H1 (cell line): ENCODE results near the gene MSI2. TPM values are rescaled to one million over a fixed set of nuclear protein-coding genes. Genes with fewer than 3 reads are reported as not detected.

Experiments used
- HDAC6 ChIP-seq: IDR thresholded peaks from one replicate; pipeline ENCODE4 v1.7.1; 2012; ENCODE audit warnings: low read depth, mild to moderate bottlenecking, inconsistent platforms, low read length, moderate library complexity
- JUN ChIP-seq: IDR thresholded peaks from 2 replicates; pipeline ENCODE4 v1.6.1; 2011; ENCODE audit warnings: low read depth, mild to moderate bottlenecking, improper control_type of control experiment, low read length
- RAD21 ChIP-seq, 2 experiments: IDR thresholded peaks in 1 of 2; conservative IDR thresholded peaks in 1 of 2; 2 replicates each; pipeline ENCODE4 v1.6.1; 2011; ENCODE audit warnings: low read depth in 2 of 2, low read length in 2 of 2, improper control_type of control experiment in 1 of 2, inconsistent platforms in 1 of 2, mild to moderate bottlenecking in 1 of 2, moderate library complexity in 1 of 2
- RBBP5 ChIP-seq: IDR thresholded peaks from 2 replicates; pipeline ENCODE4 v1.7.1; 2012; ENCODE audit warnings: low read depth, mild to moderate bottlenecking, inconsistent platforms, low read length, moderate library complexity, borderline replicate concordance
- SAP30 ChIP-seq: fragments of 300-600 bp; sonication (generic); IDR thresholded peaks from 2 replicates; pipeline ENCODE4 v1.7.1; 2012; ENCODE audit warnings: low read length, moderate library complexity, mild to moderate bottlenecking, inconsistent platforms; ENCODE audit not compliant: insufficient read depth, insufficient replicate concordance
- SIRT6 ChIP-seq: IDR thresholded peaks from one replicate; pipeline ENCODE4 v1.7.1; 2012; ENCODE audit warnings: low read length, inconsistent platforms
- TEAD4 ChIP-seq: IDR thresholded peaks from 2 replicates; pipeline ENCODE4 v1.6.1; 2012; ENCODE audit warnings: low read depth, low read length, inconsistent platforms, mixed read lengths
- polyA plus RNA-seq, 7 experiments: library from polyadenylated mRNA; depleted of rRNA in 3 of 7; stranded (reverse) in 5 of 7; unstranded in 2 of 7; fragments of >200 nt in 5 of 7; fragments of 200-250 nt in 2 of 7; gene quantifications; 1 replicate in 5 of 7; 2 replicates in 1 of 7; 4 replicates in 1 of 7; pipeline versions ENCODE4 v1.2.1 to v1.2.3, GENCODE V29; 2011 to 2013; ENCODE audit warnings: missing spikeins in 2 of 7, mixed read lengths in 2 of 7
- total RNA-seq: library from RNA; stranded (reverse); fragmentation: NEBNext Ultra II Directional; extraction: Animal tissue kit (Norgen Biotek cat#: 25700); gene quantifications from 2 replicates; pipeline ENCODE4 v1.2.1, GENCODE V29; 2021
- TF ChIP-seq, protein P1 (sequence below): fragments of 300-600 bp; sonication (generic); IDR thresholded peaks from 2 replicates; pipeline ENCODE4 v1.7.1; 2012; ENCODE audit warnings: low read length, moderate library complexity, mild to moderate bottlenecking, inconsistent platforms; ENCODE audit not compliant: insufficient replicate concordance
- TF ChIP-seq, protein P2 (sequence below): IDR thresholded peaks from 2 replicates; pipeline ENCODE4 v1.6.1; 2012; ENCODE audit warnings: inconsistent platforms
- TF ChIP-seq, protein P3 (sequence below): IDR thresholded peaks from 2 replicates; pipeline ENCODE4 v1.6.1; 2011; ENCODE audit warnings: low read depth, mild to moderate bottlenecking, low read length; ENCODE audit not compliant: insufficient read depth

Gene MSI2
- total and polyA plus RNA-seq, 2 of the 8 experiments (the other 6 are each of a cell fraction or from before 2014, with no cell fraction given) = 36.7 to 80.6 TPM

DNA sequence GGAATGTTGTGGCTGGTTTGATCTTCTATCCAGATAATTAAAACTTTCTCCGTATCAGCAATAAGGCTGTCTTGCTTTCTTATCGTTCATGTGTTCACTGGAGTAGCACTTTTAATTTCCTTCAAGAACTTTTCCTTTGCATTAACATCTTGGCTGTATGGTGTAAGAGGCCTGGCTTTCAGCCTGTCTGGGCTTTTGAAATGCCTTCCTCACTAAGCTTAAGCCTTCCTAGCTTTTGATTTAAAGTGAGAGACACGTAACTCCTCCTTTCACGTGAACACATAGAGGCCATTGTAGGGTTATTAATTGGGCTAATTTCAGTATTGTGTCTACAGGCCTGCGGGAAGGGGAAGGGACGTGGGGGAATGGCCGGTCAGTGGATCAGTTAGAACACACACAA lies 42.9 kb downstream of the MSI2 start (continued):
- TF ChIP-seq, protein P1, sequence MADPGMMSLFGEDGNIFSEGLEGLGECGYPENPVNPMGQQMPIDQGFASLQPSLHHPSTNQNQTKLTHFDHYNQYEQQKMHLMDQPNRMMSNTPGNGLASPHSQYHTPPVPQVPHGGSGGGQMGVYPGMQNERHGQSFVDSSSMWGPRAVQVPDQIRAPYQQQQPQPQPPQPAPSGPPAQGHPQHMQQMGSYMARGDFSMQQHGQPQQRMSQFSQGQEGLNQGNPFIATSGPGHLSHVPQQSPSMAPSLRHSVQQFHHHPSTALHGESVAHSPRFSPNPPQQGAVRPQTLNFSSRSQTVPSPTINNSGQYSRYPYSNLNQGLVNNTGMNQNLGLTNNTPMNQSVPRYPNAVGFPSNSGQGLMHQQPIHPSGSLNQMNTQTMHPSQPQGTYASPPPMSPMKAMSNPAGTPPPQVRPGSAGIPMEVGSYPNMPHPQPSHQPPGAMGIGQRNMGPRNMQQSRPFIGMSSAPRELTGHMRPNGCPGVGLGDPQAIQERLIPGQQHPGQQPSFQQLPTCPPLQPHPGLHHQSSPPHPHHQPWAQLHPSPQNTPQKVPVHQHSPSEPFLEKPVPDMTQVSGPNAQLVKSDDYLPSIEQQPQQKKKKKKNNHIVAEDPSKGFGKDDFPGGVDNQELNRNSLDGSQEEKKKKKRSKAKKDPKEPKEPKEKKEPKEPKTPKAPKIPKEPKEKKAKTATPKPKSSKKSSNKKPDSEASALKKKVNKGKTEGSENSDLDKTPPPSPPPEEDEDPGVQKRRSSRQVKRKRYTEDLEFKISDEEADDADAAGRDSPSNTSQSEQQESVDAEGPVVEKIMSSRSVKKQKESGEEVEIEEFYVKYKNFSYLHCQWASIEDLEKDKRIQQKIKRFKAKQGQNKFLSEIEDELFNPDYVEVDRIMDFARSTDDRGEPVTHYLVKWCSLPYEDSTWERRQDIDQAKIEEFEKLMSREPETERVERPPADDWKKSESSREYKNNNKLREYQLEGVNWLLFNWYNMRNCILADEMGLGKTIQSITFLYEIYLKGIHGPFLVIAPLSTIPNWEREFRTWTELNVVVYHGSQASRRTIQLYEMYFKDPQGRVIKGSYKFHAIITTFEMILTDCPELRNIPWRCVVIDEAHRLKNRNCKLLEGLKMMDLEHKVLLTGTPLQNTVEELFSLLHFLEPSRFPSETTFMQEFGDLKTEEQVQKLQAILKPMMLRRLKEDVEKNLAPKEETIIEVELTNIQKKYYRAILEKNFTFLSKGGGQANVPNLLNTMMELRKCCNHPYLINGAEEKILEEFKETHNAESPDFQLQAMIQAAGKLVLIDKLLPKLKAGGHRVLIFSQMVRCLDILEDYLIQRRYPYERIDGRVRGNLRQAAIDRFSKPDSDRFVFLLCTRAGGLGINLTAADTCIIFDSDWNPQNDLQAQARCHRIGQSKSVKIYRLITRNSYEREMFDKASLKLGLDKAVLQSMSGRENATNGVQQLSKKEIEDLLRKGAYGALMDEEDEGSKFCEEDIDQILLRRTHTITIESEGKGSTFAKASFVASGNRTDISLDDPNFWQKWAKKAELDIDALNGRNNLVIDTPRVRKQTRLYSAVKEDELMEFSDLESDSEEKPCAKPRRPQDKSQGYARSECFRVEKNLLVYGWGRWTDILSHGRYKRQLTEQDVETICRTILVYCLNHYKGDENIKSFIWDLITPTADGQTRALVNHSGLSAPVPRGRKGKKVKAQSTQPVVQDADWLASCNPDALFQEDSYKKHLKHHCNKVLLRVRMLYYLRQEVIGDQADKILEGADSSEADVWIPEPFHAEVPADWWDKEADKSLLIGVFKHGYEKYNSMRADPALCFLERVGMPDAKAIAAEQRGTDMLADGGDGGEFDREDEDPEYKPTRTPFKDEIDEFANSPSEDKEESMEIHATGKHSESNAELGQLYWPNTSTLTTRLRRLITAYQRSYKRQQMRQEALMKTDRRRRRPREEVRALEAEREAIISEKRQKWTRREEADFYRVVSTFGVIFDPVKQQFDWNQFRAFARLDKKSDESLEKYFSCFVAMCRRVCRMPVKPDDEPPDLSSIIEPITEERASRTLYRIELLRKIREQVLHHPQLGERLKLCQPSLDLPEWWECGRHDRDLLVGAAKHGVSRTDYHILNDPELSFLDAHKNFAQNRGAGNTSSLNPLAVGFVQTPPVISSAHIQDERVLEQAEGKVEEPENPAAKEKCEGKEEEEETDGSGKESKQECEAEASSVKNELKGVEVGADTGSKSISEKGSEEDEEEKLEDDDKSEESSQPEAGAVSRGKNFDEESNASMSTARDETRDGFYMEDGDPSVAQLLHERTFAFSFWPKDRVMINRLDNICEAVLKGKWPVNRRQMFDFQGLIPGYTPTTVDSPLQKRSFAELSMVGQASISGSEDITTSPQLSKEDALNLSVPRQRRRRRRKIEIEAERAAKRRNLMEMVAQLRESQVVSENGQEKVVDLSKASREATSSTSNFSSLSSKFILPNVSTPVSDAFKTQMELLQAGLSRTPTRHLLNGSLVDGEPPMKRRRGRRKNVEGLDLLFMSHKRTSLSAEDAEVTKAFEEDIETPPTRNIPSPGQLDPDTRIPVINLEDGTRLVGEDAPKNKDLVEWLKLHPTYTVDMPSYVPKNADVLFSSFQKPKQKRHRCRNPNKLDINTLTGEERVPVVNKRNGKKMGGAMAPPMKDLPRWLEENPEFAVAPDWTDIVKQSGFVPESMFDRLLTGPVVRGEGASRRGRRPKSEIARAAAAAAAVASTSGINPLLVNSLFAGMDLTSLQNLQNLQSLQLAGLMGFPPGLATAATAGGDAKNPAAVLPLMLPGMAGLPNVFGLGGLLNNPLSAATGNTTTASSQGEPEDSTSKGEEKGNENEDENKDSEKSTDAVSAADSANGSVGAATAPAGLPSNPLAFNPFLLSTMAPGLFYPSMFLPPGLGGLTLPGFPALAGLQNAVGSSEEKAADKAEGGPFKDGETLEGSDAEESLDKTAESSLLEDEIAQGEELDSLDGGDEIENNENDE = no peak
- TF ChIP-seq, protein P2, sequence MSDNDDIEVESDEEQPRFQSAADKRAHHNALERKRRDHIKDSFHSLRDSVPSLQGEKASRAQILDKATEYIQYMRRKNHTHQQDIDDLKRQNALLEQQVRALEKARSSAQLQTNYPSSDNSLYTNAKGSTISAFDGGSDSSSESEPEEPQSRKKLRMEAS = no peak
- TF ChIP-seq, protein P3, sequence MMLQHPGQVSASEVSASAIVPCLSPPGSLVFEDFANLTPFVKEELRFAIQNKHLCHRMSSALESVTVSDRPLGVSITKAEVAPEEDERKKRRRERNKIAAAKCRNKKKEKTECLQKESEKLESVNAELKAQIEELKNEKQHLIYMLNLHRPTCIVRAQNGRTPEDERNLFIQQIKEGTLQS = no peak
- TF ChIP-seq SIRT6 = no peak
- TF ChIP-seq RAD21 (IDR thresholded peaks at IDR 0.05 in 1 of 2, conservative IDR thresholded peaks at IDR 0.05 in 1 of 2; ENCODE audit: low read depth in 2 of 2, low read length in 2 of 2) = no peak
- TF ChIP-seq TEAD4 = no peak
- no peak for TF ChIP-seq JUN
- no peak for TF ChIP-seq SAP30
- TF ChIP-seq HDAC6 = no peak
- TF ChIP-seq RBBP5 = no peak
